Lower leg skin (tissue), 3 donors: ENCODE measurements around the gene FRMD7.

Experiments
- CTCF ChIP-seq, 3 donors: fragments of 450-650 bp; IDR thresholded peaks; one replicate each; pipeline ENCODE4 v1.5.1; 2016; ENCODE audit warnings: antibody characterized with exemption in 3 of 3, mild to moderate bottlenecking in 3 of 3, moderate library complexity in 2 of 3
- POLR2A ChIP-seq, 2 donors: fragments of 450-650 bp; IDR thresholded peaks; one replicate each; pipeline ENCODE4 v1.6.1; 2016 to 2017; ENCODE audit warnings: antibody characterized with exemption in 2 of 2, mild to moderate bottlenecking in 1 of 2, moderate library complexity in 1 of 2

- TF ChIP-seq CTCF (IDR thresholded peaks at IDR 0.05): no peak
- TF ChIP-seq POLR2A (IDR thresholded peaks at IDR 0.05): no peak
Observed at GRCh38 chrX:132093239-132093860, 34.5 kb downstream of the FRMD7 start.
